G401.6 (cell line): ENCODE measurements around the gene LRRC40.
"Not testable (repeated sequence)": the region's sequence is repeated elsewhere in the genome, so short reads cannot be mapped to it uniquely, and the experiment has no call there.

Experiments used
- FAIRE-seq: peaks from 2 replicates; lab custom pipeline; 2012; peaks lifted over from hg19 to GRCh38; lab: Jason Lieb, UNC

The LRRC40 gene

GRCh38 chr1:70205434-70206118, at the start of gene LRRC40:
Gene LRRC40, minus strand, starts transcription at chr1:70205579. Its CDS starts 39 bp downstream, at chr1:70205540.
- FAIRE-seq, result peak; percentile 87

GRCh38 chr1:70248729-70249128, 43.4 kb upstream of the LRRC40 start:
- no peak for FAIRE-seq

- no peak for FAIRE-seq
Observed at GRCh38 chr1:70247768-70248167, 42.4 kb upstream of the LRRC40 start.

GRCh38 chr1:70247122-70247521, 41.7 kb upstream of the LRRC40 start:
- peak; percentile 44 for FAIRE-seq

GRCh38 chr1:70239940-70240339, 34.6 kb upstream of the LRRC40 start:
- FAIRE-seq, result no peak

- FAIRE-seq, result peak; percentile 78
Observed at GRCh38 chr1:70234733-70235132, 29.4 kb upstream of the LRRC40 start.

GRCh38 chr1:70231475-70231874, 26.1 kb upstream of the LRRC40 start:
- no peak for FAIRE-seq

GRCh38 chr1:70228670-70229069, 23.3 kb upstream of the LRRC40 start:
- FAIRE-seq, result peak; percentile 42

- FAIRE-seq, result no peak
Observed at GRCh38 chr1:70227439-70227838, 22.1 kb upstream of the LRRC40 start.

GRCh38 chr1:70224954-70225353, 19.6 kb upstream of the LRRC40 start:
- FAIRE-seq, result no peak

- no peak for FAIRE-seq
Observed at GRCh38 chr1:70222716-70223235, 17.4 kb upstream of the LRRC40 start.

GRCh38 chr1:70221238-70222121, 16.1 kb upstream of the LRRC40 start, which contains the start of gene SRSF11:
Gene SRSF11, plus strand, starts transcription at chr1:70221380. Its CDS starts 257 bp downstream, at chr1:70221637.
- FAIRE-seq, result peak; percentile 92

- FAIRE-seq, result no peak
Observed at GRCh38 chr1:70220517-70221237, 15.3 kb upstream of the LRRC40 start.

- no peak for FAIRE-seq
Observed at GRCh38 chr1:70220015-70220414, 14.6 kb upstream of the LRRC40 start.

- no peak for FAIRE-seq
Observed at GRCh38 chr1:70211541-70211940, 6.2 kb upstream of the LRRC40 start.

- FAIRE-seq, result peak; percentile 8
Observed at GRCh38 chr1:70210820-70211219, 5.4 kb upstream of the LRRC40 start.

- FAIRE-seq, result no peak
Observed at GRCh38 chr1:70208292-70208691, 2.9 kb upstream of the LRRC40 start.

- FAIRE-seq, result no peak
Observed at GRCh38 chr1:70207492-70207891, 2.1 kb upstream of the LRRC40 start.

GRCh38 chr1:70206833-70207232, 1.5 kb upstream of the LRRC40 start:
- FAIRE-seq, result not testable (repeated sequence)

- FAIRE-seq, result no peak
Observed at GRCh38 chr1:70205071-70205433, 327 bp downstream of the LRRC40 start.

- FAIRE-seq, result no peak
Observed at GRCh38 chr1:70204600-70204999, 779 bp downstream of the LRRC40 start.

GRCh38 chr1:70204139-70204538, 1.2 kb downstream of the LRRC40 start:
- no peak for FAIRE-seq
